ENCODE measurements around the gene EEF1AKMT3. TPM values are rescaled to one million over a fixed set of nuclear protein-coding genes. Genes with fewer than 3 reads are reported as not detected.

The EEF1AKMT3 gene
- total RNA-seq, 2 experiments from 2014 or later, result 2.5 to 3.9 TPM

DNA sequence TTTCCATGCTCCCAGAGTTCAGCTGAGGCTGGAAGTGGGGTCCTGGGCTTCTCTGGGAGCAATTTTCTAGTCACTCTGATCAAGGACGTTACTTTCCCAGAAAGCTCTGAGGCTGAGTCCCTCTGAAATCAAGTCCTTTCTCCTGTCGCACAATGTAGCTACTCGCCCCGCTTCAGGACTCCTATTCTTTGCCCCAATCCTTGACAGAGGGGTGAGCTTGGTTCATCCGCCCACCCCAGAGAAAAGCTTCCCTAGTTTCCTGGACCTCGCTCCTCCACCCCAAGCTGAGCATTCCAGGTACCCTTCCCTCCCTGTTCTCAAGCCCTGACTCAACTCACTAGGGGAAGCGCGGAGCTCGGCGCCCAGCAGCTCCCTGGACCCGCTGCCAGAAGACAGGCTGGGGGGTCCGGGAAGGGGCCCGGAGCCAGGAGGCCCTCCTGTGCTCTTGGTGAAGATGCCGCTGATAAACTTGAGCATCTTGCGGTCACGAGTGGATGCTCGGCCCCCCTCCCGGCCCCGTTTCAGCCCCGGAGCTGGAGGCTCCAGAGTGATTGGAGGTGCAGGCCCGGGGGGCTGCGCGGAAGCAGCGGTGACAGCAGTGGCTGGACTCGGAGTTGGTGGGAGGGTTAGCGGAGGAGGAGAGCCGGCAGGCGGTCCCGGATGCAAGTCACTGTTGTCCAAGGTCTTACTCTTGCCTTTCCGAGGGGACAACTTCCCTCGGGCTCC is 35.5 kb upstream of the EEF1AKMT3 start:
- CTCF ChIA-PET, result interaction anchor here (0.9 kb wide), 1 partner anchor 20 kb away, joined by 3 read pairs; no protein-coding TSS in a partner anchor
- no peak for ATAC-seq
- intact Hi-C loops (cut with DNase I, micrococcal nuclease), result no loop called here
- no peaks in the 10 kb centered on the region for H3K27me3 Mint-ChIP-seq
- no peak overlapping the region for H3K27ac Mint-ChIP-seq
- H3K4me3 Mint-ChIP-seq, result no peak overlapping the region
- no peak for DNase-seq
- POLR2A ChIA-PET, result no interaction called here
- H3K9me3 Mint-ChIP-seq (ENCODE audit: low read depth), result no peaks in the 10 kb centered on the region
- peaks cover 32% of the 10 kb centered on the region for H3K36me3 Mint-ChIP-seq (ENCODE audit: low read depth)
- peaks cover 25% of the 10 kb centered on the region for H3K4me1 Mint-ChIP-seq

- Mint-ChIP-seq H3K4me1 (peaks cover 30% of the 10 kb centered on the region), H3K27me3 (no peaks in the 10 kb centered on the region), H3K36me3 (ENCODE audit: low read depth) (peaks cover 23% of the 10 kb centered on the region), H3K27ac (no peak overlapping the region), H3K4me3 (no peak overlapping the region), H3K9me3 (ENCODE audit: low read depth) (no peaks in the 10 kb centered on the region)
- DNase-seq (no peak), ATAC-seq (no peak)
- POLR2A ChIA-PET, result no interaction called here
- CTCF ChIA-PET, result no interaction called here
- intact Hi-C loops (cut with DNase I, micrococcal nuclease), result no loop called here
These were observed 34.6 kb upstream of the EEF1AKMT3 start for GRCh38 chr12:57737467-57738460.

DNA sequence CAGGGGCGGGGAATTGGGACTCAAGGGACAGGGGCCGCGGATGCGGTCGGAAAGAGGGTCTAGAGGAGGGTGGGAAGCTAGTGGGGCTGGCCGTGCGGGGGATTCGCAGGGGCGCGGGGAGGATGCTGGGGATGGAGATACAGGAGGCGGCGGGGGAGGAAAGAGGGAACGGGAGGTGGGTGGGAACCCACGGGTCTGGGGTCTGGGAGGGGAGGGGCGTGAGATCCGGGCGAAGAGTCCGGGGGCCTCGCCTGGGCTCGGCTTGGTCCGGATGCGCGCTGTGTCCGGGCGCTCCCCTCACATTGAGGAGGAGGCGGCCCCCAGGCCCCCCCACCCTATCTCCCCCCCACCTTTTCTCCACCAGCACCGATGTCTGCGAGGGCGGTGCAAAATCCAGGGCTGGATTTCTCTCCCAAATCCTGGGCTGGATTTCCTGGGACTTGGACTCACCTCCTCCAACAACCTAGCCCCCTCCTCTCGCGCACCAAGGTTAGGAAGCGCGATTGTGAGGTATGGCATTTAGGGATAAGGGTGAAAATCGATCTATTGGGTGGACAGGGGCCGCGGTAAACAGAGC is 33.7 kb upstream of the EEF1AKMT3 start, which contains the start of gene AGAP2:
TSS of gene AGAP2 (minus strand) at position 82 of the 577 bp plus-strand sequence. CDS start 496 bp downstream, outside the sequence.
- Mint-ChIP-seq H3K27ac (peak within 1 kb of the TSS; percentile 29), H3K4me3 (no peak within 1 kb of the TSS), H3K27me3 (no peaks in the 10 kb centered on the region), H3K36me3 (ENCODE audit: low read depth) (peaks cover 16% of the 10 kb centered on the region), H3K4me1 (peaks cover 33% of the 10 kb centered on the region), H3K9me3 (ENCODE audit: low read depth) (no peaks in the 10 kb centered on the region)
- ATAC-seq, result no peak
- ChIA-PET POLR2A (no interaction called here), CTCF (interaction anchor here (0.7 to 1.0 kb wide), 3 partner anchors 18 to 157 kb away, joined by 3 to 4 read pairs (median 4); no protein-coding TSS in a partner anchor)
- DNase-seq, result no peak
- intact Hi-C loops (cut with DNase I, micrococcal nuclease), result no loop called here

GRCh38 chr12:57739387-57739786 is 33.0 kb upstream of the EEF1AKMT3 start:
- CTCF ChIA-PET, result interaction anchor here (0.7 to 1.0 kb wide), 3 partner anchors 17 to 158 kb away, joined by 3 to 4 read pairs (median 4); no protein-coding TSS in a partner anchor
- Mint-ChIP-seq H3K4me1 (peaks cover 40% of the 10 kb centered on the region), H3K4me3 (no peak overlapping the region)

DNA sequence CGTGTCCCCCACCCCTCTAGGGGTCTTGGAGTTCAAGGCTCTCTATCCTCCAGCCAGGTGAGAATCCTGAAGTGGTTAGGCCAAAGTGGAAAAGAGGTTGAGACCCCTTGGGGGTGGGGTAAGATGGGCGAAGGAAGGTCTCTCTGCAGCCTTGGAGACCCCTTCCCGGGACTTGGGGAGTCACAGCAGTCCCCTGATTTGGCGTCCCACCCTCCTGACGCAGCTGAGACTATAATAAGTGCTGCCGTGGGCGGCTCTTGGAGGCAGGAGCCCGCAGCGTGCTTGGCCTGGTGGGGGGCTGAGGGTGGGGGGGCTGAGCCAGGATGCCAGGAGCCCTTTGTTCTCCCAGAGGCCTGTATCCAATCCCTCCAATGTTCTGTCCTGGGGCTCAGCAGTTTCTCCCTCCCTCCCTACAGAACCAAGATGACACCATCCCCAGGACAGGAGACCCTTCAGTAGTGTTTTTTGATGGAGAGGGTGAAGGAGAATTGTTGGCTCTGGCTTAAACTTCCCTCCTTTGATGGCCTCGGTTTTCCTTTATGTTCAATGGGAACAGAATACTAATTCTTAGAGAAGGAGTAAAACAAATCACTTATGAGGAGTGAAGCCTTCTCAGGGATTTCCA is 32.4 kb upstream of the EEF1AKMT3 start:
- intact Hi-C loops (cut with DNase I, micrococcal nuclease), result loop anchor here (5.0 kb wide), 3 partner anchors 108 to 653 kb away; partner anchors contain the start of genes ARHGAP9 (in 2 of the 2), B4GALNT1 (in 1 of the 2) and NAB2 (in 1 of the 2)
- ChIA-PET POLR2A (no interaction called here), CTCF (interaction anchor here (0.6 to 2.1 kb wide), 7 partner anchors 14 to 288 kb away, joined by 3 to 5 read pairs (median 4); no protein-coding TSS in a partner anchor)
- Mint-ChIP-seq H3K36me3 (ENCODE audit: low read depth) (peaks cover 9% of the 10 kb centered on the region), H3K4me3 (no peak overlapping the region), H3K4me1 (peaks cover 45% of the 10 kb centered on the region), H3K9me3 (ENCODE audit: low read depth) (no peaks in the 10 kb centered on the region), H3K27me3 (no peaks in the 10 kb centered on the region), H3K27ac (no peak overlapping the region)
- DNase-seq (no peak), ATAC-seq (no peak)

More at GRCh38 chr12:57739387-57739786, 33.0 kb upstream of the EEF1AKMT3 start:
- ATAC-seq (no peak), DNase-seq (no peak)
- Mint-ChIP-seq H3K36me3 (ENCODE audit: low read depth) (peaks cover 12% of the 10 kb centered on the region), H3K27ac (peak overlapping the region; percentile 29), H3K27me3 (no peaks in the 10 kb centered on the region), H3K9me3 (ENCODE audit: low read depth) (no peaks in the 10 kb centered on the region)
- POLR2A ChIA-PET, result no interaction called here
- intact Hi-C loops (cut with DNase I, micrococcal nuclease), result no loop called here

DNA sequence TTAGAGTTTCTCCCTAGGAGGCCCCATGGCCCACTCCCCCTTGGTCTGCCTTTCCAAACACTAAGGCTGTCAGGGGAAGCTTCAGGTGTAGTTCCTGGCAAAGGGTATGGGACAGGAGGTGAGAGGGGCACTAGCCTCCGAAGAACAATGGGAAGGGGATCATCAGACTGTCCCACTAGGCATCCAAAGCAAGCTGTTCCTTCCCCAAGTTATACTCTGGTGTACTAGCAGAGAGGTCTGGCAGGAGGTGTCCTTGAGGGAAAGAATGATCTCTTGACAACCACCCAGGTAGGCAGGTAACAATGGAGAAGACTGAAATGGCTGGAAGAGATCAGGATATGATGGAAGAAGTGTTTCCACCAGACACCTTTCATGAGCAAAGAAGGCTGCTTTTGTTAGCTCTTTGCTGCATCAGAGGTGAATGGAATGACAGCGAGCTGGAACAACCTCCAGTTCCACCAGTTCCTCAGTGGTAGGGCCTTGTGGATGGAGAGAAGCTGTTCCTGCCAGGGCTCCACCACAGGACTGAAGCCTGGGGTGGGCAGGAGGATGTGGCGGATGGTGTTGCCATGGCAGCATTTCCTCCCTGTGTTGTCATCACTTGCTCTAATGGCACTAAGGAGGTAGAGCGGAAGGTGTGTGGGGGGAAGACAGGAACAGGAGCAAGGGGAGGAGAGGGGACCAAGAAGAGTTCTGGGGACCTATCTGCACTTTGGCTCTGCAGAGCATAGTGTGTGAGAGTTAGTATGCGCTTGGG is 31.6 kb upstream of the EEF1AKMT3 start:
- CTCF ChIA-PET, result interaction anchor here (0.6 to 2.1 kb wide), 14 partner anchors 7 to 289 kb away, joined by 3 to 10 read pairs (median 3); partner anchors contain the start of genes CYP27B1 and GLI1
- peak; percentile 86 for DNase-seq
- no peaks in the 10 kb centered on the region for H3K9me3 Mint-ChIP-seq (ENCODE audit: low read depth)
- peaks cover 51% of the 10 kb centered on the region for H3K4me1 Mint-ChIP-seq
- intact Hi-C loops (cut with DNase I, micrococcal nuclease), result loop anchor here (1.0 to 5.0 kb wide), 4 partner anchors 47 to 654 kb away; partner anchors contain the start of genes ARHGAP9 (in 2 of the 2), B4GALNT1 (in 1 of the 2), NAB2 (in 1 of the 2) and OS9 (in 1 of the 2)
- H3K36me3 Mint-ChIP-seq (ENCODE audit: low read depth), result peaks cover 15% of the 10 kb centered on the region
- H3K4me3 Mint-ChIP-seq, result peak overlapping the region; percentile 89
- POLR2A ChIA-PET, result interaction anchor here (0.7 kb wide), 1 partner anchor 10 kb away, joined by 3 read pairs; no protein-coding TSS in a partner anchor
- no peaks in the 10 kb centered on the region for H3K27me3 Mint-ChIP-seq
- ATAC-seq, result peak; percentile 53
- H3K27ac Mint-ChIP-seq, result peak overlapping the region; percentile 93

GRCh38 chr12:57741413-57741789 is 31.0 kb upstream of the EEF1AKMT3 start:
- Mint-ChIP-seq H3K27ac (peak overlapping the region; percentile 93), H3K4me3 (peak overlapping the region; percentile 89), H3K4me1 (peaks cover 56% of the 10 kb centered on the region), H3K27me3 (no peaks in the 10 kb centered on the region), H3K9me3 (ENCODE audit: low read depth) (no peaks in the 10 kb centered on the region), H3K36me3 (ENCODE audit: low read depth) (peaks cover 18% of the 10 kb centered on the region)
- CTCF ChIA-PET, result interaction anchor here (0.7 to 2.1 kb wide), 11 partner anchors 8 to 162 kb away, joined by 3 to 10 read pairs (median 3); partner anchors contain the start of gene CYP27B1
- ATAC-seq (no peak), DNase-seq (no peak)
- intact Hi-C loops (cut with DNase I, micrococcal nuclease), result loop anchor here (1.0 to 5.0 kb wide), 4 partner anchors 47 to 654 kb away; partner anchors contain the start of genes ARHGAP9 (in 2 of the 2), B4GALNT1 (in 1 of the 2), NAB2 (in 1 of the 2) and OS9 (in 1 of the 2)
- POLR2A ChIA-PET, result no interaction called here

GRCh38 chr12:57741844-57742738 is 30.3 kb upstream of the EEF1AKMT3 start:
- Mint-ChIP-seq H3K9me3 (ENCODE audit: low read depth) (no peaks in the 10 kb centered on the region), H3K27me3 (no peaks in the 10 kb centered on the region), H3K4me1 (peaks cover 55% of the 10 kb centered on the region), H3K27ac (peak overlapping the region; percentile 93), H3K36me3 (ENCODE audit: low read depth) (peaks cover 19% of the 10 kb centered on the region), H3K4me3 (peak overlapping the region; percentile 89)
- POLR2A ChIA-PET, result no interaction called here
- CTCF ChIA-PET, result interaction anchor here (0.7 to 2.1 kb wide), 11 partner anchors 9 to 162 kb away, joined by 3 to 10 read pairs (median 3); partner anchors contain the start of gene CYP27B1
- DNase-seq, result peak; percentile 89
- intact Hi-C loops (cut with DNase I, micrococcal nuclease), result loop anchor here (1.0 to 5.0 kb wide), 8 partner anchors 21 to 655 kb away; partner anchors contain the start of genes ARHGAP9 (in 2 of the 2), B4GALNT1 (in 2 of the 2), NAB2 (in 1 of the 2) and OS9 (in 1 of the 2)
- ATAC-seq, result peak; percentile 72

DNA sequence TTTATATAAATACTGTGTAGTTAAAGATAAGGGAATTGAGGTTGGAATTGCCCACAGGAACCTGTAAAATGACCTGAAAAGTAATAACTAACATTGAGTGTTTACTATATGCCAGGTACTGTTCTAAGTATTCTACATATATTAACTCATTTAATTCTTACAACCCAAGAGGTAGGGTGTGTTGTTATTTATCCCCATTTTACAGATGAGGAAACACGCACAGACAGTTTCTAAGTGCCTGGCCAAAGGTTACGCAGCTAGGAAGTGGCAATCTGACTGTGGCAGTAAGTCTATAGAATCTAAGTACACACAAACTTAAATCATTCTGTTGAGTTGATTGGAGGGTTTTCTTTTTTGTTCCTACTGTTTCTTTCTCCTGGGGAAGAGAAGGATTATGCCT is 28.6 kb upstream of the EEF1AKMT3 start:
- Mint-ChIP-seq H3K4me1 (peaks cover 55% of the 10 kb centered on the region), H3K27me3 (no peaks in the 10 kb centered on the region), H3K27ac (peak overlapping the region; percentile 98), H3K36me3 (ENCODE audit: low read depth) (peaks cover 35% of the 10 kb centered on the region), H3K9me3 (ENCODE audit: low read depth) (no peaks in the 10 kb centered on the region), H3K4me3 (peak overlapping the region; percentile 94)
- ATAC-seq (no peak), DNase-seq (no peak)
- CTCF ChIA-PET, result interaction anchor here (1.0 to 2.3 kb wide), 4 partner anchors 14 to 285 kb away, joined by 3 to 7 read pairs (median 4); partner anchors contain the start of gene TSFM
- intact Hi-C loops (cut with DNase I, micrococcal nuclease), result loop anchor here (1.0 to 5.0 kb wide), 13 partner anchors 9 to 1627 kb away; partner anchors contain the start of genes ARHGAP9 (in 2 of the 2), CDK4 (in 2 of the 2), B4GALNT1 (in 1 of the 2) and DCTN2 (in 1 of the 2)
- POLR2A ChIA-PET, result interaction anchor here (1.0 to 1.5 kb wide), 2 partner anchors 13 to 224 kb away, joined by 3 to 5 read pairs; partner anchors contain the start of gene DDIT3

All from activated CD4-positive, alpha-beta T cell treated with anti-CD3 and anti-CD28 coated beads for 36 hours (primary cell).